ENCODE results near the gene SLC22A7. TPM values are rescaled to one million over a fixed set of nuclear protein-coding genes. Genes with fewer than 3 reads are reported as not detected.

Gene SLC22A7
- total RNA-seq, 4 donors from 2014 or later: 0.42 TPM; not detected in 3

DNA sequence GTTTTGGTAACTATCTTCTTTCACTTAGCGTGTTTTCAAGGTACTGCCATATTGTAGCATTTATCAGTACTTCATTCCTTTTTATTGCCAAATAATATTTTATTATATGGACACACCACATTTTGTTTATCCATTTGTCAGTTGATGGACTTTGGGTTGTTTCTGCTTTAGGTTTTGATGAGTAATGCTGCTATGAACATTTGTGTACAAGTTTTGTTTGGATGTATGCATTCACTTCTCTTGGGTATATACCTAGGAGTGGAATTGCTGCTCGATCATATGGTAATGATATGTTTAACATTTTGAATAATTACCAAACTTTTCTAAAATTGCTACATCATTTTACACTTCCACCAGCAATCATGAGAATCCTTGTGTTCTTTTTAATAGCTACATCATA, 6.4 kb upstream of the SLC22A7 start:
- Histone ChIP-seq H3K9me3 (no peaks in the 10 kb centered on the region), H3K4me3 (no peak overlapping the region), H3K4me1 (no peaks in the 10 kb centered on the region), H3K27ac (no peak overlapping the region), H3K36me3 (no peaks in the 10 kb centered on the region), H3K27me3 (no peaks in the 10 kb centered on the region)
- in situ Hi-C loops (cut with MboI; ENCODE audit: low sequenced_read_pairs in 4 of 4): no loop called here
- intact Hi-C loops (cut with DNase I; ENCODE audit: low total_unique reads): no loop called here
- DNase-seq (no peak), ATAC-seq (no peak)
- TF ChIP-seq POLR2A (IDR thresholded peaks at IDR 0.05): no peak
- TF ChIP-seq, protein P1, sequence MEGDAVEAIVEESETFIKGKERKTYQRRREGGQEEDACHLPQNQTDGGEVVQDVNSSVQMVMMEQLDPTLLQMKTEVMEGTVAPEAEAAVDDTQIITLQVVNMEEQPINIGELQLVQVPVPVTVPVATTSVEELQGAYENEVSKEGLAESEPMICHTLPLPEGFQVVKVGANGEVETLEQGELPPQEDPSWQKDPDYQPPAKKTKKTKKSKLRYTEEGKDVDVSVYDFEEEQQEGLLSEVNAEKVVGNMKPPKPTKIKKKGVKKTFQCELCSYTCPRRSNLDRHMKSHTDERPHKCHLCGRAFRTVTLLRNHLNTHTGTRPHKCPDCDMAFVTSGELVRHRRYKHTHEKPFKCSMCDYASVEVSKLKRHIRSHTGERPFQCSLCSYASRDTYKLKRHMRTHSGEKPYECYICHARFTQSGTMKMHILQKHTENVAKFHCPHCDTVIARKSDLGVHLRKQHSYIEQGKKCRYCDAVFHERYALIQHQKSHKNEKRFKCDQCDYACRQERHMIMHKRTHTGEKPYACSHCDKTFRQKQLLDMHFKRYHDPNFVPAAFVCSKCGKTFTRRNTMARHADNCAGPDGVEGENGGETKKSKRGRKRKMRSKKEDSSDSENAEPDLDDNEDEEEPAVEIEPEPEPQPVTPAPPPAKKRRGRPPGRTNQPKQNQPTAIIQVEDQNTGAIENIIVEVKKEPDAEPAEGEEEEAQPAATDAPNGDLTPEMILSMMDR (IDR thresholded peaks at IDR 0.05 in 4 of 5, conservative IDR thresholded peaks at IDR 0.05 in 1 of 5): no peak

DNA sequence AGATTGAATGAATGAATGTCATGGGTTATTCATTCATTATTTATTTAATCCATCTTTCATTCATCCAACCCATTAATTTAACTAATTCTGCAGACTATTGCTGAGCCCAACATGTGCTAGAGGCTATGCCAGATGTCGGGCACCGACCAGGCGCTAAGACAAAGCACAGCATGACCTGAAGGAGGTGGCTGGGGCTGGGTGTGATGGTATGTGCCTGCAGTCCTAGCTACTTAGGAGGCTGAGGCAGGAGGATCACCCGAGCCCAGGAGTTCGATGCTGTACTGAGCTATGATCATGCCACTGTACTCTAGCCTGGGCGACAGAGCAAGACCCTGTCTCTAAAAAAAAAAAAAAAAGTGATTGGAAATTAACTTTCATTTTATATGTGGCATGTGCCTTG, 5.7 kb upstream of the SLC22A7 start:
- intact Hi-C loops (cut with DNase I; ENCODE audit: low total_unique reads) (no loop called here), in situ Hi-C loops (cut with MboI; ENCODE audit: low sequenced_read_pairs in 4 of 4) (no loop called here)
- ATAC-seq (no peak), DNase-seq (no peak)
- Histone ChIP-seq H3K4me3 (no peak overlapping the region), H3K36me3 (no peaks in the 10 kb centered on the region), H3K4me1 (no peaks in the 10 kb centered on the region), H3K27me3 (no peaks in the 10 kb centered on the region), H3K9me3 (no peaks in the 10 kb centered on the region), H3K27ac (no peak overlapping the region)
- TF ChIP-seq, protein P1 (IDR thresholded peaks at IDR 0.05 in 4 of 5, conservative IDR thresholded peaks at IDR 0.05 in 1 of 5): no peak
- no peak for TF ChIP-seq POLR2A (IDR thresholded peaks at IDR 0.05)

DNA sequence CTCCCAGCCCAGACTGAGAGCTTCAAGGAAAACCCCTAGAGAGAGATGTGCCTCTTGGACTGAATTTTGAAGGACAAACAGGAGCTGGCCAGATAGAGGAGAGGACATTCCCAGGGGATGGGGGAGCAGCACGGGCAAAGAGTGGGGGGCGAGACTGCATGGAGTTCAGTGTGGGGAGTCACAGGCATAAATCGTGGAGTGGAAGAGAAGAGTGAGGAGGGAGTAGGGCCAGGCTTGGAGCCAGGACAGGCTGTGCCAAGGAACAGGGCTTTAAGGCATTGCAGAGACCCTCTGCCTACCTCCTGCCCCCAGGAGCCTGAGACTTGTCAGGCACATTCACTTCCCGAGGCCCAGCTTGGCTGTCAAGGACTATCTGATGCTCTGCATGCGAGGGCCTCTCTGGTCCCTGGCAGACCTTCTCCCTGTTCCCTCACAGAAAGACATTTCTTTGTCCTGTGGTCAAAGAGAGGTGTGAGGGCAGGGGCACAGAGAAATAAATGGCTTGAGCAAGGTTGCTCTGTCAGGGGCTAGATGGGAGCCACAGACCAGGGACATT, 5.2 kb upstream of the SLC22A7 start:
- no peak for DNase-seq

DNA sequence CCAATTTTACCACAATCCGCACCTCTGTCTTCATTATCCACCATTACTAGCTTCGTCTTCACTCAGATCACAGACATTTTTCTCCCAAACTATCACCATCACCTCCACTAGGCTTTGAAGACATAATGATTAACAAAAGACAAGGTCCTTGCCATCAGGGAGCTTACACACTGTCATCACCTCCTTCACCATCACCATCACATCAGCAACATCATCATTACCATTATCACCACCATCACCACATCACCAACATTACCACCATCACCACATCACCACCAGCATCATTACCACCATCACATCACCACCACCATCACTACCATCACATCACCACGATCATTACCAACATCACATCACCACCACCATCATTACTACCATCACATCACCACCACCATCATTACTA, 4.4 kb upstream of the SLC22A7 start:
- Histone ChIP-seq H3K4me1 (no peaks in the 10 kb centered on the region), H3K27ac (no peak overlapping the region), H3K9me3 (no peaks in the 10 kb centered on the region), H3K36me3 (no peaks in the 10 kb centered on the region), H3K4me3 (no peak overlapping the region), H3K27me3 (no peaks in the 10 kb centered on the region)
- TF ChIP-seq, protein P1 (IDR thresholded peaks at IDR 0.05 in 4 of 5, conservative IDR thresholded peaks at IDR 0.05 in 1 of 5): no peak
- no peak for TF ChIP-seq POLR2A (IDR thresholded peaks at IDR 0.05)
- DNase-seq: no peak
- ATAC-seq: no peak
- intact Hi-C loops (cut with DNase I; ENCODE audit: low total_unique reads) (no loop called here), in situ Hi-C loops (cut with MboI; ENCODE audit: low sequenced_read_pairs in 4 of 4) (no loop called here)

More for the DNA sequence above, 5.2 kb upstream of the SLC22A7 start:
- Histone ChIP-seq H3K4me1 (no peaks in the 10 kb centered on the region), H3K9me3 (no peaks in the 10 kb centered on the region), H3K27me3 (no peaks in the 10 kb centered on the region), H3K27ac (no peak overlapping the region), H3K36me3 (no peaks in the 10 kb centered on the region), H3K4me3 (no peak overlapping the region)
- in situ Hi-C loops (cut with MboI; ENCODE audit: low sequenced_read_pairs in 4 of 4): no loop called here
- ATAC-seq: no peak
- intact Hi-C loops (cut with DNase I; ENCODE audit: low total_unique reads): no loop called here
- TF ChIP-seq, protein P1 (IDR thresholded peaks at IDR 0.05 in 4 of 5, conservative IDR thresholded peaks at IDR 0.05 in 1 of 5): no peak
- TF ChIP-seq POLR2A (IDR thresholded peaks at IDR 0.05): no peak

DNA sequence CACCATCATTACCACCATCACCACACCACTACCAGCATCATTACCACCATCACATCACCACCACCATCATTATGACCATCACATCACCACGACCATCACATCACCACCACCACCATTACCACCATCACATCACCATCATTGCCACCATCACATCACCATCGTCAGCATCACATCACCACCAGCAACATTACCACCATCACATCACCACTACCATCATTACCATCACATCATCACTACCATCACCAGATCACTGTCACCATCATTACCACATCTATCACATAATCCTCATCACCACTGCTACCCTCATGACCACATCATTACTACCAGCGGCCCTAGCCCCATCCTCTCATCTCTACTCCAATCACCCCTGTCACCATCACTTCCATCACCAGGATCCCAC, 3.5 kb upstream of the SLC22A7 start:
- ATAC-seq: no peak
- in situ Hi-C loops (cut with MboI; ENCODE audit: low sequenced_read_pairs in 4 of 4): no loop called here
- intact Hi-C loops (cut with DNase I; ENCODE audit: low total_unique reads): no loop called here
- Histone ChIP-seq H3K4me3 (no peak overlapping the region), H3K27me3 (no peaks in the 10 kb centered on the region), H3K9me3 (no peaks in the 10 kb centered on the region), H3K27ac (no peak overlapping the region), H3K36me3 (no peaks in the 10 kb centered on the region), H3K4me1 (no peaks in the 10 kb centered on the region)
- DNase-seq: no peak
- TF ChIP-seq POLR2A (IDR thresholded peaks at IDR 0.05): no peak
- TF ChIP-seq, protein P1 (IDR thresholded peaks at IDR 0.05 in 4 of 5, conservative IDR thresholded peaks at IDR 0.05 in 1 of 5): no peak

All from gastrocnemius medialis (tissue), 4 donors.